Mammary epithelial cell (primary cell): Measurements from ENCODE around the gene WDR75.

Experiments used
- EZH2 ChIP-seq: IDR thresholded peaks from 2 replicates; pipeline ENCODE4 v1.6.1; 2012; ENCODE audit warnings: low read length, inconsistent platforms, borderline replicate concordance
- TF ChIP-seq, protein P1 (sequence below), 2 donors: IDR thresholded peaks in 1 of 2; conservative IDR thresholded peaks in 1 of 2; 2 replicates each; pipeline ENCODE4 v1.5.1; 2011 to 2012; ENCODE audit warnings: inconsistent platforms in 2 of 2, low read length in 2 of 2, mild to moderate bottlenecking in 2 of 2, control low read depth in 1 of 2, low read depth in 1 of 2; ENCODE audit not compliant: insufficient read depth in 1 of 2; ENCODE audit errors: extremely low read depth in 1 of 2

DNA sequence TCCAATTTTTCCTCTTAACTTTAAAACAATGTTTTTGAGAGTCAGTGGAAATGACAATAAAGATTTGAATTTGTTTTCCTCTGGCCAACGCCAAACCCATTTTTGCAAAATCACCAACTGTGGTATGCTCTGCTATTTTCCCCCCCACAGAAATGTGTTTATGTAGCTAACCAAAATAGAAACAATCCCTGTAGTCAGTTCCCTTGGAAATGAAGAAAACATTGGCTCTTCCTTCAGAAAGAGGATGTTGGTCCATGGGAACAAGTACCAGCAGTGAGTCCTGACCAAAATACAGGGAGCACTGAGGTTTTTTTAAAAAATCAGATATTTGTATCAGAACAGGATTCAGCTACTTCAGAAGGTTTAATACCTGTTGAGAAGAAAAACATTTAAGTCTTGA lies 74.0 kb downstream of the WDR75 start:
- TF ChIP-seq, protein P1, sequence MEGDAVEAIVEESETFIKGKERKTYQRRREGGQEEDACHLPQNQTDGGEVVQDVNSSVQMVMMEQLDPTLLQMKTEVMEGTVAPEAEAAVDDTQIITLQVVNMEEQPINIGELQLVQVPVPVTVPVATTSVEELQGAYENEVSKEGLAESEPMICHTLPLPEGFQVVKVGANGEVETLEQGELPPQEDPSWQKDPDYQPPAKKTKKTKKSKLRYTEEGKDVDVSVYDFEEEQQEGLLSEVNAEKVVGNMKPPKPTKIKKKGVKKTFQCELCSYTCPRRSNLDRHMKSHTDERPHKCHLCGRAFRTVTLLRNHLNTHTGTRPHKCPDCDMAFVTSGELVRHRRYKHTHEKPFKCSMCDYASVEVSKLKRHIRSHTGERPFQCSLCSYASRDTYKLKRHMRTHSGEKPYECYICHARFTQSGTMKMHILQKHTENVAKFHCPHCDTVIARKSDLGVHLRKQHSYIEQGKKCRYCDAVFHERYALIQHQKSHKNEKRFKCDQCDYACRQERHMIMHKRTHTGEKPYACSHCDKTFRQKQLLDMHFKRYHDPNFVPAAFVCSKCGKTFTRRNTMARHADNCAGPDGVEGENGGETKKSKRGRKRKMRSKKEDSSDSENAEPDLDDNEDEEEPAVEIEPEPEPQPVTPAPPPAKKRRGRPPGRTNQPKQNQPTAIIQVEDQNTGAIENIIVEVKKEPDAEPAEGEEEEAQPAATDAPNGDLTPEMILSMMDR (conservative IDR thresholded peaks at IDR 0.05 in 1 of 2, IDR thresholded peaks at IDR 0.05 in 1 of 2; ENCODE audit: extremely low read depth in 1 of 2, insufficient read depth in 1 of 2, low read depth in 1 of 2, low read length in 2 of 2), result no peak
- TF ChIP-seq EZH2, result no peak
